HUDEP-2 (cell line): ENCODE data around the gene FABP6.
"Not testable (repeated sequence)": the region's sequence is repeated elsewhere in the genome, so short reads cannot be mapped to it uniquely, and the experiment has no call there.

Source experiments
- DNase-seq, 76 experiments: peaks; one replicate each; lab custom pipeline; 2025; ENCODE audit not compliant: unreplicated experiment in 76 of 76; lab: John Stamatoyannopoulos, UW

FABP6 gene, protein sequence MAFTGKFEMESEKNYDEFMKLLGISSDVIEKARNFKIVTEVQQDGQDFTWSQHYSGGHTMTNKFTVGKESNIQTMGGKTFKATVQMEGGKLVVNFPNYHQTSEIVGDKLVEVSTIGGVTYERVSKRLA

DNA sequence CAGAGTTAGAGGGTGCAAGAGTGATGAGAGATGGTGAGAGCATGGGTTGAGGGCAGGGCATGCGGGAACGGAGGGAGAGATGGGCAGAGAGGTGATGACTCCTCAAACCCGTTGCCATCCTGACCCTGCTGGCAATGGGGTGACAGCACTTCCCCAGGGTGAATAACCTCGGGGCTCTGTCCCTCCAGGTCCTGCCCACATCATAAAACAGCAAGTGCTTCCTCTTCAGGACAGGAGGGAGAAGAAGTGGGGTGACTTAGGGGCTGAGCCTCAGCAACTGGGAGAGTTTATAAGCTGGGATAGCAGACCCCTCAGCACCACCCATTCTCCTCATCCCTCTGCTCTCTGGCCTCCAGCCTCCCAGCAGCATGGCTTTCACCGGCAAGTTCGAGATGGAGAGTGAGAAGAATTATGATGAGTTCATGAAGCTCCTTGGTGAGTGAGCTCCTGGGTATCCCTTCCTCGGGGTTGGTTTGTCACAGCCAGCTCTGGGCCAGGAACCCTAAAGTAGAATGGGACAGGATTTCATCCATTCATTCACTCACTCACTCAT is at the start of gene FABP6:
FABP6 (plus strand) TSS at position 317 of the 553 bp plus-strand sequence; CDS start at position 369, 52 bp downstream.
- DNase-seq, result no peak

DNA sequence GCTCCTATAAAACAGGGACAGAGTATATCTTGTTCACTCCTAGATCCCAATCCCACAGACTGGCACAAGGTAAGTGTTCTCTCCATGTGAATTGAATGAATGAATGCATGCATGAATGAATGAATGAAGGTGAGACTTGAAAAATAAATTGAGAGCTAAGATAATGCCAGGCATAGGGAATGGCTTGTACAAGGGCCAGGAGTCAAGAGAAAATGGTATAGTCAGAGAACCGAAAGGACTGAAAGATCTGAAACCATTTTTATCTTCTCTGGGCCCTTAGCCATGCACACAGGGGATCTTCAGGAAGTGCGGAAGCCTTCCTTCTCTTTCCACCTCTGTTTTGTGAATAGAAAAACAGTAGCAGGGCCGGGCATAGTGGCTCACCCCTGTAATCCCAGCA is 48.4 kb upstream of the FABP6 start:
- DNase-seq, result no peak

DNA sequence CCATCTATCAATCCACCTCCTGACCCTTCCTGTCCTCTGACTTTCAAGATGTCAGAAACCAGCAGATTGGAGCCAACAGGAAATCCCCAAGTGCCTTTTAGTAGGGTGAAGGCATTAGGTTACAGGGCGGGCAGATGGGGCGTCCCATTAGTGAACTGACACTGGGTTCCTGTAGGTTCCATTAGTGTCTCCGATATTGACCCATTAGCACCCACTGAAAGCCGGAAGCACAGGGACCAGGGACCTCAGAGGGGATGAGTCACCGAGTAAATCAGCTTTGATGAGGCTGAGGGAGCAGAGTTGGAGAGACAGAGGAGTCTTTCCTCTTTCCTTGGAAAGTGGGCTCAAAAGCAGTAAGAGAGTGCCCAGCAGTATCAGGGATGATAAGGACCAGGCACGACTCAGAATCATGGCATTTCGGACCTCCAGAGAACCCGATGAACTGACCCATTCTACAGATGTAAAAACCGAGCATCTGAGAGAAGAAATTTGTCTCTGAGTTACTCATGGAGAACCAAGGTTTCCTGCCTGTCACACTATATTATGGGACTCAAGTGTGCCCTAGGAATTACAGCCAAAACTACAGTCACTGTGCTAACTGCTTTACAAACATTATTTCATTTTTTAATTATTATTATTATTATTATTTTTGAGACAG is 47.2 kb upstream of the FABP6 start:
- DNase-seq, result no peak

DNA sequence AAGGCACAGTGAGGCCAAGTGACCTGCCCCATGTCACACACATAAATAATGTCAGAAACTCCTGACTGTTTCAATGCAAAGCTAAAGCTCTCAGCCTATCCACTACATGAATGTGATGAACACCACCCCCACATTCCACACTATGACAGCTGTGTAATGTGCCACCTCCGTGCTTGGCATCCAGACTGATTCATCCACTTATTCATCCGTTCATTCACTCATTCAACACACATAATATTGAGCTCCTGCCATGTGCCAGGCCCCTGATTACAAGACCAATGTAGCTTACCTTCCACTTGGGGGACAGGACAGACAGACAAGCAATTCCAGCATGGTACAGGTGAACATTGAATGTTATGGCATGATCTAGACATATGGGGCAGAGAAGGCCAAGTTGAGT is 46.2 kb upstream of the FABP6 start:
- DNase-seq, result no peak

DNA sequence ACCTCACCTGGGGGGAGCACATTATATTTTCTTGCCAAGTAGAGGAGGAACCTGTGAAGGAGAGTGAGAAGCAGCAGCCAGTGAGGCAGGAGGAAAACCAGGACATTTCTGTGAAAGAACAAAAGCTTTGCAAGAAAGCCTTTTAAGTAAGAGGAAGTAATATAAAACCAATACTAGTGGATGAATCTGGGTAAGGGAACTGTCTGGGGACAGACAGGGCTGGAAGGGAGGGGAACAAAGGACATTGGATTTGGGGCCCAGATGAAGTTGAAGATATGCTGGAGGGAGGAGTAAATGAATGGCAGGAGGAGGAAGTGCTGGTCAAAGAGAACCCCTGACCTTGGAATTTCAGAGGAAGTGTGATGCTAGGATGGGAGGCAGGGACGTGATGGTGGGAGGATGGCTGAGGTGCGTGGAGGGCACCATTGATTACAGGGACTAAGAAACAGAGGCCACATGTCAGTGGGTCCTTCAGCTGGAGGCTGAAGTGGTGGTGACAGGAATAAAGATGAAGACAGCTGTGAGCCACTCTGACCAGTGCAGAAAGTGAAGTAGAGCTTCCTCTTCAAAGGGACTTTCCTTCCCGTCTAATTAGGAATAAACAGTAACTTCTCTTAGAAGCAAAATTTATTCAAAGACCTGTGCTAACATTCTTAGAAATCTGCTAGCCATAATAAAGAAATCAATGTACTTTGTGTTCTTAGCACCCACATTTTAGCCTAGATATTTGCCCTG is 43.5 kb upstream of the FABP6 start:
- no peak for DNase-seq

DNA sequence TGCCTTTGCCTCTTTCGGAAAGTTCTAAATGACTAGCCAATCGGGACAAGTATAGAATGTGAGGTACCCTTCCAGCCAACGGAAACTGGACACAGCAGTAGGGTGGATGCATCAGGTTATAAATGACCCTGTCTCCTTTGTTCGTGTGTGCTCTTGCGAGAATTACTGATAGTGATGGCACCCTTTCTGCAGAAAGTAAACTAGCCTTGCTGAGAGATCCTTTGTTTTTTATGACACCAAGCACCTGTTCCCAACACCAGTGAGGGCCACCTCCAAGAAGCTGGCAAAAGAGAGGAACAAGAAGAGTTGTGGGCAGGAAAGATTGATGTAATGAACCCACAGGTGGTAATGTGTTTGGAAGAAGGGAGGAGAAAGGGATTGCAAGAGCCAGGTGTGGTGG is 42.8 kb upstream of the FABP6 start:
- no peak for DNase-seq

DNA sequence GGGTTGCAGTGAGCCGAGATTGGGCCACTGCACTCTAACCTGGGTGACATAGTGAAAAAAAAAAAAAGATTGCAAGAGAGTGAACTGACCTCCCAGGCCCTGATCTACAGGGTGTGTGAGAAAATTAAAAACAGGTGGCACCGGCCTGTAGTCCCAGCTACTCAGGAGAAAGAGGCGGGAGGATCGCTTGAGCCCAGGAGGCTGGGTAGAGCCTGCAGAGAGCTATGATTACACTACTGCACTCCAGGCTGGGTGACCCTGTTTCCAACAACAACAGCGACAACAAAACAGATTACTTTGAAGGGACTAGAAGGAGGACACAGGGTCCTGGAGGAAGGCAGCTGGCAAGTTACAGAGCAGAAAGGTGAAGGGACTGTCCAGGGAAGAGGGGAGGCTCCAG is 42.2 kb upstream of the FABP6 start:
- DNase-seq, result peak in 1 of 76 experiments; percentile 1

DNA sequence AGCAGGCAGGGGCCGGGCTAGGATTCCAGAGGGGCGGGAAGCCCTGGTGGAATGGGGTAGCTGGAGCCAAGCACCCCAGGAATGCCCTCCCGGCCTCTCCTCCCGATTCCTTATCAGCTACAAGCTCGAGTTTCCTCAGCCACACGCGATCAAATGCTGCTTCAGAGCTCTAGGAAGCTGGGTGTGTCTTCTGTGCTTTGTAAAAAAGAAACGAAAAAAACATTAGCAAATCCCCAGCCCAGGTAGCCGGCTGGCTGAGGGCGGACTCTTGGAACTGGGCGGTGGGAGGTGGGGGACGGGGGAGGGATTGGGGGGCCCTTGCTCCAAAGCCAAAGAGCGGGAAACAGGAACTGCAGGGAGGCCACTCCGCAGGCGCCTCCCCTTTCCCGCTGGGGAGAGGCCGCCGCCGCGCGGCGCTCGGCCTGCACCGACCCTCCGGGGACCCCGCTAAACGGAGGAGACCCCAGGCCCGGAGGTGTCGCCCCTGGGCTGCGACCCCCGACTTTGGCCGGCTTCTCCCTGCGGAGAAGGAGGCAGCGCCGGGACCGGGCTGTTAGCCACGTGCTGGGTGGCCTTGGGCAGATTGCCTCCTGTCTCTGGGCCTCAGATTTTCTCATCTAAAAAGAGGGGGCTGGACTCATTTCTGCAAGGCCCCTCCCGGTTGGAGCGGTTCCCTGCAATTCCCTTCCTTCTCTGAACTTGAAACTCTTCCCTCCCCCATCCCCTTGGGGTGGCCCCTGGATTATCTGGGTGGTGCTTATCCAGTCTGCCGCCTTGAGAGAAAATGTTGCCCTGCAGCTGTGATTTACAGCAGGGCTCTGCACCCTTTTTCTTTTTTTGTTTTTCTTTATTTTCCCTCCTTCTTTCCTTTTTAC is 40.9 kb upstream of the FABP6 start:
- peak in 1 of 76 experiments; percentile 4 for DNase-seq

DNA sequence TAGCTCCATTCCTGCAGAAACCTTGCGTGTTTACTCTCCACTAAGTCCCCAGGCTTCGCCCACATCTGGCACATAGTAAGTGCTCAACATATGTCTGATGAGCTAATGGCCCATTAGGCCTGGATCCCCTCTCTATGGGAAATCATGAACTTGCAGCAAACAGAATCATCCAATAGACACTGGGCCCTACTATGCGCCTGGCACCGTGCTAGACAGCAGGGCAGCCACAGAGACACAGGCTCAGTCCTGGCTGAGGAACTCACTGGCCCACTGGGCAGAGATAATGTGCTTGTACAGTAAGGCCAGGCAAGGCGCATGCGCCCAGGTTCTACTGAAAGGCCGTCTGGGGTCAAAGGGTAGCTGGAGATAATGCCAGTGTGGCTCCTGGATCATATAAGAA is 36.9 kb upstream of the FABP6 start:
- no peak for DNase-seq

DNA sequence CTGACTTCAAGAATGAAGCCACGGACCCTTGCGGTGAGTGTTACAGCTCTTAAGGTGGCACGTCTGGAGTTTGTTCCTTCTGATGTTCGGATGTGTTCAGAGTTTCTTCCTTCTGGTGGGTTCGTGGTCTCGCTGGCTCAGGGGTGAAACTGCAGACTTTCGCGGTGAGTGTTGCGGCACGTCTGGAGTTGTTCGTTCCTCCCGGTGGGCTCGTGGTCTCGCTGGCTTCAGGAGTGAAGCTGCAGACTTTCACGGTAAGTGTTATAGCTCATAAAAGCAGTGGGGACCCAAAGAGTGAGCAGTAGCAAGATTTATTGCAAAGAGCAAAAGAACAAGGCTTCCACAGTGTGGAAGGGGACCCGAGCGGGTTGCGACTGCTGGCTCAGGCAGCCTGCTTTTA is 36.2 kb upstream of the FABP6 start:
- DNase-seq, result not testable (repeated sequence)

DNA sequence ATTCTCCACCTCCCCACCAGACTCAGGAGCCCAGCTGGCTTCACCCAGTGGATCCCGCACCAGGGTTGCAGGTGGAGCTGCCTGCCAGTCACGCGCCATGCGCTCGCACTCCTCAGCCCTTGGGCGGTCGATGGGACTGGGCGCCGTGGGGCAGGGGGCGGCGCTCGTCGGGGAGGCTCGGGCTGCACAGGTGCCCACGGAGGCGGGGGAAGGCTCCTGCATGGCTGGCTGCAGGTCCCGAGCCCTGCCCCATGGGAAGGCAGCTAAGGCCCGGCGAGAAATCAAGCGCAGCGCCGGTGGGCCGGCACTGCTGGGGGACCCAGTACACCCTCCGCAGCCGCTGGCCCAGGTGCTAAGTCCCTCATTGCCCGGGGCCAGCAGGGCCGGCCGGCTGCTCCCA is 35.5 kb upstream of the FABP6 start:
- not testable (repeated sequence) for DNase-seq

DNA sequence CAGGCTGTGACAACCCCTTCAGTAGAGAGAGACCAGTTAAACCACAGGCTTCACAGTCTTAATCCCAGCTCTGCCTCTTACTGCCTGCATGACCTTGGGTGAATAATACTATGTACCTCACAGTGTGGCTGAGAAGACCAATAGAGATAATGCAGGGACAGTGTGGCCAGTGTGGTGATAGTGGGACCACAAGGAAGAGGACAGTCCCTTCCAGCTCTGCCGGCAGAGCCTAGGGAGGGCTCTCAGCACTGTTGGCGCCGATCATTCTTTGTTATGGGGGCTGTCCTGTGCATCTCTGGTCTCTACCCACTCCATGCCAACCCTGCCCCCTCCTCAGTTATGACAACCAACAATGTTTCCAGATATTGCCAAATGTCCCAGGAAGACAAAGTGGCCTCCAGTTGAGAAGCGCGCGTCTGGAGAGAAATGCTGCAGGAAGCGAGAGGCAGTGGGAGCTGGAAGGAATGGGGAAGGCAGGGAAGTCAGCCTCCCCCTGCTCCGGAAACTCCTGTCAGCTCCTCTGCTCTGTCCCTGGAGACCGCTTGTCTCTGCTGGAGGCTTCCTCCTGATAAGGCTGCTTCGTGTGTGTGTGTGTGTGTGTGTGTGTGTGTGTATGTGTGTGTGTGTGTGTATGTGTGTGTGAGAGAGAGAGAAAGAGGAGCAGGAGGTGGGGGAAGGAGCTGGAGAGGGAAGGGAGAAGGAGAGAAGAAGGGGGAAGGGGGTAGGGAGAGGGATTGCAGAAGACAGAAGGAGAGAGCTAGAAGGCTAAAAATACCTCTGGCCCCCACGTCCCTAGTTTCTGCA is 31.8 kb upstream of the FABP6 start:
- peak in 51 of 76 experiments; percentile 1 to 55 (median 27) for DNase-seq

DNA sequence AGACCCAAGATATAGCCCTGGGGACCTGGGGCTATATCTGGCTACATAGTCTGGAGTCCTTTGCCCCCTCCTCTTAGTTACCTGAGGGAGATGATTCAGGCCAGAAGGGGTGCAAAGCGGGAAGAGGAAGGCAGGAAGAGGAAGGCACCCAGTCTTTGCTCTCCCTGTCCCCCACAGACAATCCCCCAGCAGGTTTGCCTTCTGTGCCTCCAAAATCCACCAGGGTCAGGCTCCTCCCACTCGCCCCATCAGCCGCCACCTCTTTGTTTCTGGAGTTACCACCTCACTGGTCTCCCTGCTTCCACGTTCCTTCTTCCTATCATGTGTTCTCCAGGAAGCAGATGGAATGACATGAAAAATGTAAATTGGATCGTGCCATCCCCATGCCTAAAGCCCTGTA is 31.2 kb upstream of the FABP6 start:
- peak in 1 of 76 experiments; percentile 11 for DNase-seq

DNA sequence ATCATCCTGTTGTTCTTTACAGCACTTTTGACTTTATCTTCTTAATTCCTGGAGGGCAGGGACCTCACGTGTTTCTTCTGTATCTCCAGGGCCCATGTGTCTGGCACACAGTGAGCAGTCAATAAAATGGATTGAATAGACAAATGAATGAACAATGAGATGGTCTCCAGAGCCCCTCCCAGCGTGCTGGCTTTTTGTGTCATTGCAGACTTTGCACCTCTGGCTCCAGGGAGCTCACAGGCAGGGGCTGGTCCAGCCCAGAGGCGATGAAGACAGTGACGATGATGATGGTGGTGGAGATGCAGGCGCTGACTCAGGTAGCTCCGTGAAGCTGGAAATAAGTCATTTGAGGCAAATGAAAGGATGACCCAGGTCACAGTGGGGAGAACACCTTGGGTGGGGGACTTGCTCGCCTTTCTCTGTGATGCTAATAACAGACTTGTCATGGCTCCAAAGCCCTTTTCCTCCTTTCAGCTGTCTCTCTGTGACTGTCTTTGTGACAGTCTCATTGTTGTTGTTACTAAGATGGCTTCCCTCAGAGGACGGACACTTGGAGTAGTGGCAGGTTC is 30.4 kb upstream of the FABP6 start:
- peak in 9 of 76 experiments; percentile 1 to 28 (median 14) for DNase-seq

DNA sequence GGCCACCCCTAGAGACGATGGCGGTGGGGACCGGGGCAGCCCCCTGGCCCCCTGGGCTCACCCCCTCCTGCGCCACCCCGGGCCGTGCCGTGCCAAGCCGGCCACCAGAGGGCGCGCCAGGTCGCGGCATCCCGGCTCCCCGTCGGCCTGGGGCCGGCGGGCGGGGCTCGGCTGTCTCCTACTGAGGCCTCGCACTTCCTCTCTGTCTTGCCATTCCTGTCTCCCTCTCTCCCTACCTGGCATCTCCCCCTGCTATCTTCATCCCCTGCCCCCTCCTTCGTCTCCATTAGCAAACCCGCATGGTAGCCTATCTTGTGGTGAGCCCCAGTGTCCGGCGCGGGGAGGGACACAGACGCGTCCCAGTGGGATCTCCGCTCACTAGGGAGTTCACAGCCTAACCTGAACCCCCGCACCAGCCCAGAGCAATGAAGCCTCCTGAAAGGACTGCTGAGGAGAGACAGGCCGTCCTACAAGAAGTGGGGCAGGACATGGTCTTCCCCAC is 29.8 kb upstream of the FABP6 start:
- DNase-seq, result peak in 51 of 76 experiments; percentile 3 to 81 (median 41)

DNA sequence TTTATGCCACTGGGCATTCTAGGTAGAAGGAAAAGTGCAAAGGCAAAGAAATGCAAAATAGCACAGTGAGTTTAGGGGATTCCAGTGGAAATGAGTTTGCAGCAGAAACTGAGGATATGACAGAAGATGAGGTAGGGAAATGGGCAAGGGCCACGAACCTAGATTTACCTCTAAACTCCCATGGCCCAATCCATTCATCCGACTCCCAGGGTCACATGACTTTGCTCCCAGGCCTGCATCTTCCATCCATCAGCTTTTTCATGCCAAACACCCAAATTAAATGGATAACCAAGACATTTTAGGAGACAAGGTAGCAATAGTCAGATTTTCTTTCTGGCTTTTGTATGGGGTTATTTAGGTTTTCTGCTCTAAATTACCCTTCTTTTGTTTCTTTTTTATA is 22.2 kb upstream of the FABP6 start:
- no peak for DNase-seq

DNA sequence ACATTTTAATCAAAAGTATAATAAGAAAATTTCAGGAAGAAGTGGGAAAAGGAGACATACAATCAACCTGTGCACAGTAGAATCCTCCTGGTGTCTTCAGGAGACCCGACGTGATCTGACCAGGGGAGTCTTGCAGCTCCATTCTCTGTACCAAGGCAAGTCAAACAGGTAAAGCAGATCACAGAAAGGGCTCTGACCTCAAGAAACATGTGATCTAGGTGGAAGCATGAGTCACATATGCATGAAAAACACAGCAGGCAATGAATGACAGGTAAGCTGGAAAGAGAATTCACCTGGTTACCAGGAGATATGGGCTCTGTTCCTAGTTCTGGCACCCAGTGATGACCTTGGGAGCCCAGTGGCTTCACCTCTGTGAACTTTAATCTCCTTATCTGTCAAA is 19.4 kb upstream of the FABP6 start:
- no peak for DNase-seq

DNA sequence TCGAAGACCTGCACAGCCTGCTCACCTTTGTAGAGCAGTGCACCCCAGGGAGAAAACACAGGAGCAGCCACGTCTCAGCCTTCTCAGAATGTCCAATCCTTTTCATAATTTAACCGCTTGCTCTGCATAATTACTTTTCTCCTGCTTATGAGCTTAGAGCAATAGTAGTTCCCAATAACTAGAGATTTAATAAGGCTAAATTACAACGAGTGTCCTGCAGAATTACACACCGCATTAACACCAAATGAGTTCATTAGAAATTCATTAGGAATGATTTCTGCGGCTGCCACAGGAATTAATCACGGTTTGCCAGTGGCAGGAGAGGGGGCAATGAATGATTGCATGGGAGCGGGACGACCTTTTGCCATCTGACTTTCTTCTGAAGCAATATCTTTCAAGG is 18.7 kb upstream of the FABP6 start:
- DNase-seq, result no peak

DNA sequence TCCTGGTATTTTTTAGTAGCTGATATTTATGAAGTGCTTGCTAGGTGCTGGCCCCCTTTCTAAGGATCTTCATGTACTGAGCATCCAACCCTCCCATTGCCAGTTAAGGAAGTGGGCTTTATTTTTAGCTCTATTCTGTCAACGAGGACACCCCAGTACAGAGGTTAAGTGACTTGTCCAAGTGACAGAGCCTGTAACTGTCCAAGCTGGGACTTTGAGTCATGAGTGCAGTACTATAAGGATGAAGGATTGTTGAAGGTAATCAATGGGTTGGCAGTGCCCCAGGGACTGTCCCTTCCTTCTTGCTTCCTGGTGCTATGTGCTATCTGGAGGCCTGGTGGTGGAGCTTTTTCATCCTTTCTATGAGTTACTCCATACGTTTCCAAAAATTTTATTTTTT is 18.0 kb upstream of the FABP6 start:
- DNase-seq, result no peak
